ENCODE measurements around the gene KBTBD2. TPM values are rescaled to one million over a fixed set of nuclear protein-coding genes. Genes with fewer than 3 reads are reported as not detected.

The KBTBD2 gene
- total and polyA plus RNA-seq, 2 donors (not counting 1 experiment from before 2014, with no cell fraction given): 38.9 to 62.1 TPM

- H3K27ac ChIP-seq (ENCODE audit: low read length in 2 of 2): no peak overlapping the region
- no peaks in the 10 kb centered on the region for H3K27me3 Mint-ChIP-seq
- intact Hi-C loops (cut with micrococcal nuclease): no loop called here
- no peak for DNase-seq
- H3K4me2 ChIP-seq (replicated peaks; ENCODE audit: low read depth, low read length, poor library complexity, severe bottlenecking): no peak overlapping the region
- peaks cover 16% of the 10 kb centered on the region for H3K4me1 Mint-ChIP-seq
- CTCF ChIA-PET: interaction anchor here (10.1 kb wide), 1 partner anchor 91 kb away, joined by 122 read pairs; no protein-coding TSS in a partner anchor
- H3K9me3 ChIP-seq (ENCODE audit: control extremely low read depth in 1 of 3, control insufficient read depth in 2 of 3, insufficient read depth in 1 of 3, low read length in 2 of 3): no peaks in the 10 kb centered on the region
- WGBS (ENCODE audit: insufficient coverage): 100% methylated on average over 2 of the region's 3 CpGs
- H3K36me3 ChIP-seq (replicated peaks in 1 of 2; ENCODE audit: control extremely low read depth in 1 of 2, control insufficient read depth in 1 of 2, extremely low read depth in 1 of 2, insufficient read depth in 2 of 2, low read length in 1 of 2): peaks cover 0 to 3% of the 10 kb centered on the region in 2 experiments
- H3K9me3 Mint-ChIP-seq (ENCODE audit: insufficient read depth): no peaks in the 10 kb centered on the region
- no peaks in the 10 kb centered on the region for H3K27me3 ChIP-seq (replicated peaks in 1 of 4; ENCODE audit: control extremely low read depth in 1 of 4, control insufficient read depth in 3 of 4, insufficient read depth in 4 of 4, low read length in 3 of 4)
- H2AFZ ChIP-seq (ENCODE audit: insufficient read depth, low read depth, low read length, poor library complexity, severe bottlenecking): no peak overlapping the region
- H3K4me3 Mint-ChIP-seq: no peak overlapping the region
- ATAC-seq (ENCODE audit: low read depth): no peak
- H3K9ac ChIP-seq (ENCODE audit: low read length): no peak overlapping the region
- POLR2A ChIA-PET: no interaction called here
- H4K20me1 ChIP-seq (ENCODE audit: control insufficient read depth, insufficient read depth, low read length, poor library complexity, severe bottlenecking): peaks cover 6% of the 10 kb centered on the region
- peaks cover 9 to 14% of the 10 kb centered on the region in 2 donors for H3K4me1 ChIP-seq (ENCODE audit: control insufficient read depth in 2 of 2, insufficient read depth in 2 of 2, low read length in 2 of 2)
- peaks cover 71% of the 10 kb centered on the region for H3K79me2 ChIP-seq (ENCODE audit: control insufficient read depth, insufficient read depth, low read length)
- TF ChIP-seq EZH2 (IDR thresholded peaks at IDR 0.05; ENCODE audit: borderline replicate concordance, insufficient read depth, low read depth, low read length, poor library complexity, severe bottlenecking) (no peak), CTCF (IDR thresholded peaks at IDR 0.05) (no peak)
- H3K27ac Mint-ChIP-seq: no peak overlapping the region
- no peak overlapping the region for H3K4me3 ChIP-seq (ENCODE audit: control extremely low read depth in 1 of 5, extremely low read depth in 1 of 5, insufficient read depth in 1 of 5, low read depth in 2 of 5, low read length in 4 of 5)
Measured at GRCh38 chr7:32936689-32937088, 45.1 kb upstream of the KBTBD2 start.

GRCh38 chr7:32935558-32935957 lies 44.0 kb upstream of the KBTBD2 start:
- H3K4me1 ChIP-seq (ENCODE audit: control insufficient read depth in 2 of 2, insufficient read depth in 2 of 2, low read length in 2 of 2): peaks cover 3 to 7% of the 10 kb centered on the region in 2 donors
- intact Hi-C loops (cut with micrococcal nuclease): no loop called here
- H3K4me1 Mint-ChIP-seq: peaks cover 9% of the 10 kb centered on the region
- H3K9me3 ChIP-seq (ENCODE audit: control extremely low read depth in 1 of 3, control insufficient read depth in 2 of 3, insufficient read depth in 1 of 3, low read length in 2 of 3): no peaks in the 10 kb centered on the region
- H3K9ac ChIP-seq (ENCODE audit: low read length): no peak overlapping the region
- DNase-seq: no peak
- no peak overlapping the region for H2AFZ ChIP-seq (ENCODE audit: insufficient read depth, low read depth, low read length, poor library complexity, severe bottlenecking)
- WGBS (ENCODE audit: insufficient coverage): no CpG with 5 or more reads among the region's 1 CpG
- H3K27ac Mint-ChIP-seq: no peak overlapping the region
- H3K4me3 Mint-ChIP-seq: no peak overlapping the region
- no peaks in the 10 kb centered on the region for H3K9me3 Mint-ChIP-seq (ENCODE audit: insufficient read depth)
- peaks cover 6% of the 10 kb centered on the region for H4K20me1 ChIP-seq (ENCODE audit: control insufficient read depth, insufficient read depth, low read length, poor library complexity, severe bottlenecking)
- ChIA-PET POLR2A (no interaction called here), CTCF (no interaction called here)
- H3K4me3 ChIP-seq (ENCODE audit: control extremely low read depth in 1 of 5, extremely low read depth in 1 of 5, insufficient read depth in 1 of 5, low read depth in 2 of 5, low read length in 4 of 5): no peak overlapping the region
- ATAC-seq (ENCODE audit: low read depth): no peak
- no peak overlapping the region for H3K4me2 ChIP-seq (replicated peaks; ENCODE audit: low read depth, low read length, poor library complexity, severe bottlenecking)
- H3K36me3 ChIP-seq (replicated peaks in 1 of 2; ENCODE audit: control extremely low read depth in 1 of 2, control insufficient read depth in 1 of 2, extremely low read depth in 1 of 2, insufficient read depth in 2 of 2, low read length in 1 of 2): peaks cover 0 to 7% of the 10 kb centered on the region in 2 experiments
- H3K27me3 Mint-ChIP-seq: no peaks in the 10 kb centered on the region
- H3K27ac ChIP-seq (ENCODE audit: low read length in 2 of 2): no peak overlapping the region
- no peaks in the 10 kb centered on the region for H3K27me3 ChIP-seq (replicated peaks in 1 of 4; ENCODE audit: control extremely low read depth in 1 of 4, control insufficient read depth in 3 of 4, insufficient read depth in 4 of 4, low read length in 3 of 4)
- peaks cover 71% of the 10 kb centered on the region for H3K79me2 ChIP-seq (ENCODE audit: control insufficient read depth, insufficient read depth, low read length)
- TF ChIP-seq EZH2 (IDR thresholded peaks at IDR 0.05; ENCODE audit: borderline replicate concordance, insufficient read depth, low read depth, low read length, poor library complexity, severe bottlenecking): no peak
- no peak for TF ChIP-seq CTCF (IDR thresholded peaks at IDR 0.05)

Measured in B cell (primary cell).